ENCODE results near the gene COA8. TPM values are rescaled to one million over a fixed set of nuclear protein-coding genes. Genes with fewer than 3 reads are reported as not detected.

The COA8 gene
- total and polyA plus RNA-seq, 7 experiments from 2014 or later: 13.6 to 51.3 (median 25.5) TPM

DNA sequence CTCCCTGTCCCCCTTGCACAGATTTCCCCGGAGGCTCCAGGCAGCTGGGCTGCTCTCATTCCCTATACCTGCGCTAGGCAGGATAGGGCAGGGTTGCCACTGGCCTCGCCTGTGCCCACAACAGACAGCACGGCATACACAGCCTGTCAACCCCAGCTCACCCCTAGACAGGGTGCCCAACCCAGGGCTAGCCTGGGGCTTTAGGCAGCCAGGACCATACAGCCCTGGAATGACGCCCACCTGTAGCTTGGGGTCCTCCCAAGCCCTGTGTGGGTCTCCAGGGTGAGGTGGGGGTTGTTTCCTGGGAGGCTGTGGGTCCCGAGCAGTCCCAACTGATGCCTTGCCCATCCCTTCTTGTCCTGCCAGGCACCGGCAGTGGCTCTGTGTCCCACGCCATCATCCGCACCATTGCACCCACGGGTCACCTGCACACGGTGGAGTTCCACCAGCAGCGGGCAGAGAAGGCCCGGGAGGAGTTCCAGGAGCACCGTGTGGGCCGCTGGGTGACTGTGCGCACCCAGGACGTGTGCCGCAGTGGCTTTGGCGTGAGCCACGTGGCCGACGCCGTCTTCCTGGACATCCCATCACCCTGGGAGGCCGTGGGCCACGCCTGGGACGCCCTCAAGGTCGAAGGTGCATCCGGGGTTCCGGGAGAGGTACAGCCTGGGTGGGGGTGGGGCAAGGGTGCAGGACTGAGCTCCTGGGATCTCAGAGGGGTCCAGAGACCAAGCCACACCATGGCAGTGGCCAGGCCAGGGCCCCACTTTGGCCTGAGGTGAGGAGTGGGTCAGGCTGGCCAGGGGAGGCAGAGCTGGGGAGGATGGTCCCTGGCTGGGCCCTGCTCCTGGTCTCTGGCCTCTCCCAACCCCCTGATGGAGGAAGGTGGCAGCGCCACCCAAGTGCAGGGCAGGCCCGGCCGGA is 30.3 kb upstream of the COA8 start:
- H3K27me3 Mint-ChIP-seq: no peaks in the 10 kb centered on the region
- H3K4me3 Mint-ChIP-seq: peak overlapping the region in 2 of 10 donors; percentile 6 to 41

DNA sequence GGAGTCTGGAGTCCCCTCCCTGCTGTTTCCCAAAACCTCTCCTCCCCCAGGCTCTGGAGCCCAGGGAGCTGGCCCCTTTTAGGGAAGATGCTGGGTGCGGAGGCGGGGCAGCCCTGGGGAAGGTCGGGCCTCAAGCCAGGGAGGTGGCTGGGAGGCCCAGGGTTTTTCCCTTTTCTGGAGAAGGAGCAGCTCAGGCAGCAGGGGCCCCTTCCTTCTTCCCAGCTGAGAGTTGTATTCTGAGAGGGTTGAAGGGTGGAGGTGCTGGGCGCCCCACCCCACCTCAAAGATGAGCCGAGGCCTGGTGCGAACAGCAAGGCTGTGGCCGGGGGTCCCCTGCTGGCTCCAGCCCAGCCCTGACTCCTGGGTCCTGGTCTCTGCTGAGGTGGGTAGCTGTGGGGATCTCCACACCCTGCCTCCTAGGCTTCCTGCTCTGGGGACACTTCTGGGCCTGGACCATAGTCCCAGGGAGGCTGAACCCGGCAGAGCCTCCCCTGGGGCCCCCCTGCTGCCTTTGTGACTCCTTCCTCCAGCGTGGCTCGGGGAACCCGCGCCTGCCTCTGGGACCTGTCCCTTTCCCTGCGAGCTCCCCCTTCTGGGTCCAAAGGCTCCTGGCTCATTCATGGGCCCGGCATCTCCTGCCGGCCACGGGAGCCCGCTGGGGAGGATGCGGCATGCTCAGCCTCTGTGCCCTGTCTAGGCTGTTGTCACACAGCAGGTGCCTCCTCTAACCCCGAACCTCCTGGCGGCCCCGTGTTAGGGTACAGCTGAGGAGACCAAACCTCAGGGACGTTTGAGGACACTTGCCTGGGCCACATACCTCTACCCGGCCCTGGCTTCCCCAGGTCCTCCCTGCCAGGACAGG is 29.4 kb upstream of the COA8 start:
- Histone ChIP-seq H3K4me1 (ENCODE audit: control insufficient read depth in 2 of 2, insufficient read depth in 2 of 2, low read length in 2 of 2) (peaks cover 14 to 15% of the 10 kb centered on the region in 2 donors), H3K27me3 (ENCODE audit: control insufficient read depth in 2 of 2, insufficient read depth in 2 of 2, low read length in 2 of 2) (no peaks in the 10 kb centered on the region), H3K9me3 (ENCODE audit: control insufficient read depth in 2 of 3, low read length in 3 of 3) (no peaks in the 10 kb centered on the region), H3K4me3 (ENCODE audit: low read length) (no peak overlapping the region), H3K36me3 (ENCODE audit: control insufficient read depth in 2 of 3, insufficient read depth in 3 of 3, low read length in 3 of 3) (peaks cover 0 to 52% (median 0%) of the 10 kb centered on the region in 3 experiments), H3K27ac (ENCODE audit: low read depth, low read length) (no peak overlapping the region)
- DNase-seq: no peak
- Mint-ChIP-seq H3K27ac (no peak overlapping the region), H3K9me3 (peaks cover 0 to 2% (median 0%) of the 10 kb centered on the region in 11 donors), H3K4me1 (peaks cover 18 to 26% (median 22%) of the 10 kb centered on the region in 7 donors), H3K36me3 (no peaks in the 10 kb centered on the region), H3K4me3 (no peak overlapping the region), H3K27me3 (no peaks in the 10 kb centered on the region)
- intact Hi-C loops (cut with micrococcal nuclease): no loop called here
- no peak for ATAC-seq
- ChIA-PET CTCF (interaction anchor here (1.3 kb wide), 1 partner anchor 12 kb away, joined by 4 read pairs; no protein-coding TSS in a partner anchor), POLR2A (interaction anchor here (0.6 kb wide), 1 partner anchor 10 kb away, joined by 3 read pairs; no protein-coding TSS in a partner anchor)

More for the DNA sequence above, 30.3 kb upstream of the COA8 start:
- Histone ChIP-seq H3K4me1 (ENCODE audit: control insufficient read depth in 2 of 2, insufficient read depth in 2 of 2, low read length in 2 of 2) (peaks cover 19 to 21% of the 10 kb centered on the region in 2 donors), H3K36me3 (ENCODE audit: control insufficient read depth in 2 of 3, insufficient read depth in 3 of 3, low read length in 3 of 3) (peaks cover 0 to 52% (median 0%) of the 10 kb centered on the region in 3 experiments), H3K27me3 (ENCODE audit: control insufficient read depth in 2 of 2, insufficient read depth in 2 of 2, low read length in 2 of 2) (no peaks in the 10 kb centered on the region), H3K9me3 (ENCODE audit: control insufficient read depth in 2 of 3, low read length in 3 of 3) (no peaks in the 10 kb centered on the region), H3K4me3 (ENCODE audit: low read length) (no peak overlapping the region), H3K27ac (ENCODE audit: low read depth, low read length) (no peak overlapping the region)
- DNase-seq (no peak), ATAC-seq (no peak)
- ChIA-PET POLR2A (interaction anchor here (0.6 kb wide), 1 partner anchor 378 kb away, joined by 3 read pairs; no protein-coding TSS in a partner anchor), CTCF (interaction anchor here (1.3 kb wide), 1 partner anchor 11 kb away, joined by 4 read pairs; no protein-coding TSS in a partner anchor)
- Mint-ChIP-seq H3K9me3 (peaks cover 0 to 2% (median 0%) of the 10 kb centered on the region in 11 donors), H3K36me3 (no peaks in the 10 kb centered on the region), H3K4me1 (peaks cover 24 to 30% (median 28%) of the 10 kb centered on the region in 7 donors), H3K27ac (peak overlapping the region in 1 of 9 donors; percentile 28)
- intact Hi-C loops (cut with micrococcal nuclease): no loop called here

DNA sequence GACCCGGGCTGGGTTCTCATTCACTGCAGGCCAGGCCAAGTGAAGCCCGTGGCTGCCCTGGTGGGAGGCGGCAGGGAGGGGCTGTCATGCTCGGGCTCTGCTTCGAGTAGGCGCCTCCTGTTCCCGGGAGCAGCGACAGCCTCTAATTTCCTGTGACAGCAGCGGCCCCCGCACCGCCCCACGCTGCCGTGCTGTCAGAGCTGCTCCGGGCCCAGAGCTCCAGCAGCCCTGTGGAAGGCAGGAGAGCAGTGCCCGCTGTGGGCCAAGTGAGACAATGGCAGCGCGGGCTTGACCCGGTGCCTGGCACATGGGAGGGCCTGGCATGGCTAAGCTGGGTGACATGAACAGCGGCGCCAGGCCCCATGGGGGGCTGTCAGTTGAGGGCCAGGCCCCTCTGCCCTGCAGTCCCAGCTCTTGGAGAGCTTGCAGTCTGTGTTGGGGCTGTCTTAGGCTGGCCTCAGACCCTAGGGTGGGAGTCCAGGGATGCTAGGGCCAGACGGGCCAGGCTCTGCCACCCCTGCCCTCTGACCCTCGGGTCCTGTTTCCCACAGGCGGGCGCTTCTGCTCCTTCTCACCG is 28.7 kb upstream of the COA8 start:
- Mint-ChIP-seq H3K9me3 (peaks cover 0 to 2% (median 0%) of the 10 kb centered on the region in 11 donors), H3K36me3 (no peaks in the 10 kb centered on the region), H3K4me3 (no peak overlapping the region), H3K27ac (no peak overlapping the region), H3K27me3 (no peaks in the 10 kb centered on the region), H3K4me1 (peaks cover 15 to 23% (median 18%) of the 10 kb centered on the region in 7 donors)
- Histone ChIP-seq H3K27ac (ENCODE audit: low read depth, low read length) (no peak overlapping the region), H3K4me1 (ENCODE audit: control insufficient read depth in 2 of 2, insufficient read depth in 2 of 2, low read length in 2 of 2) (peaks cover 10 to 11% of the 10 kb centered on the region in 2 donors), H3K4me3 (ENCODE audit: low read length) (no peak overlapping the region), H3K36me3 (ENCODE audit: control insufficient read depth in 2 of 3, insufficient read depth in 3 of 3, low read length in 3 of 3) (peaks cover 0 to 52% (median 0%) of the 10 kb centered on the region in 3 experiments), H3K9me3 (ENCODE audit: control insufficient read depth in 2 of 3, low read length in 3 of 3) (no peaks in the 10 kb centered on the region), H3K27me3 (ENCODE audit: control insufficient read depth in 2 of 2, insufficient read depth in 2 of 2, low read length in 2 of 2) (no peaks in the 10 kb centered on the region)
- intact Hi-C loops (cut with micrococcal nuclease): no loop called here
- POLR2A ChIA-PET: interaction anchor here (0.6 kb wide), 1 partner anchor 10 kb away, joined by 3 read pairs; no protein-coding TSS in a partner anchor
- DNase-seq: no peak
- no peak for ATAC-seq
- CTCF ChIA-PET: interaction anchor here (1.3 kb wide), 1 partner anchor 13 kb away, joined by 4 read pairs; no protein-coding TSS in a partner anchor

DNA sequence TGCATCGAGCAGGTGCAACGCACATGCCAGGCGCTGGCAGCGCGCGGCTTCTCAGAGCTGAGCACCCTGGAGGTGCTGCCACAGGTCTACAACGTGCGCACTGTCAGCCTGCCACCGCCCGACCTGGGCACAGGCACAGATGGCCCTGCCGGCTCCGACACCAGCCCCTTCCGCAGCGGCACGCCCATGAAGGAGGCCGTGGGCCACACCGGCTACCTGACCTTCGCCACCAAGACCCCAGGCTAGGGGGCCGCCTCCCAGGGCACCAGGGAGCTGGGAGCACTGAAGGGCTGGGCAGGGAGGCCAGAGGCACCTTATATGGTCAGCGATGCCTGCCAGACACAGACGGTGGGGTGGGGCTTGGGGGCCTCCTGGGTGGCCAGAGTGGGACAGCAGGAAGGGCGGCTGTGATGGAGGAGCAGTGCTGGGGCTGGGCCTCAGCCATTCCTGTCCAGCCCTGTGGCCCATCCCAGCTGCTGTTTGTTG is 28.1 kb upstream of the COA8 start:
- Mint-ChIP-seq H3K27ac (no peak overlapping the region), H3K36me3 (no peaks in the 10 kb centered on the region), H3K4me3 (no peak overlapping the region), H3K4me1 (peaks cover 11 to 21% (median 14%) of the 10 kb centered on the region in 7 donors), H3K27me3 (peaks cover 0 to 3% (median 0%) of the 10 kb centered on the region in 5 donors), H3K9me3 (no peaks in the 10 kb centered on the region)
- POLR2A ChIA-PET: no interaction called here
- no peak overlapping the region for H3K27ac ChIP-seq (ENCODE audit: low read depth, low read length)
- H3K36me3 ChIP-seq (ENCODE audit: control insufficient read depth in 2 of 3, insufficient read depth in 3 of 3, low read length in 3 of 3): peaks cover 0 to 52% (median 0%) of the 10 kb centered on the region in 3 experiments
- DNase-seq (no peak), ATAC-seq (no peak)
- no peaks in the 10 kb centered on the region for H3K27me3 ChIP-seq (ENCODE audit: control insufficient read depth in 2 of 2, insufficient read depth in 2 of 2, low read length in 2 of 2)
- intact Hi-C loops (cut with micrococcal nuclease): no loop called here
- CTCF ChIA-PET: no interaction called here
- H3K4me3 ChIP-seq (ENCODE audit: low read length): no peak overlapping the region
- no peaks in the 10 kb centered on the region for H3K9me3 ChIP-seq (ENCODE audit: control insufficient read depth in 2 of 3, low read length in 3 of 3)
- peaks cover 7% of the 10 kb centered on the region in 2 donors for H3K4me1 ChIP-seq (ENCODE audit: control insufficient read depth in 2 of 2, insufficient read depth in 2 of 2, low read length in 2 of 2)

DNA sequence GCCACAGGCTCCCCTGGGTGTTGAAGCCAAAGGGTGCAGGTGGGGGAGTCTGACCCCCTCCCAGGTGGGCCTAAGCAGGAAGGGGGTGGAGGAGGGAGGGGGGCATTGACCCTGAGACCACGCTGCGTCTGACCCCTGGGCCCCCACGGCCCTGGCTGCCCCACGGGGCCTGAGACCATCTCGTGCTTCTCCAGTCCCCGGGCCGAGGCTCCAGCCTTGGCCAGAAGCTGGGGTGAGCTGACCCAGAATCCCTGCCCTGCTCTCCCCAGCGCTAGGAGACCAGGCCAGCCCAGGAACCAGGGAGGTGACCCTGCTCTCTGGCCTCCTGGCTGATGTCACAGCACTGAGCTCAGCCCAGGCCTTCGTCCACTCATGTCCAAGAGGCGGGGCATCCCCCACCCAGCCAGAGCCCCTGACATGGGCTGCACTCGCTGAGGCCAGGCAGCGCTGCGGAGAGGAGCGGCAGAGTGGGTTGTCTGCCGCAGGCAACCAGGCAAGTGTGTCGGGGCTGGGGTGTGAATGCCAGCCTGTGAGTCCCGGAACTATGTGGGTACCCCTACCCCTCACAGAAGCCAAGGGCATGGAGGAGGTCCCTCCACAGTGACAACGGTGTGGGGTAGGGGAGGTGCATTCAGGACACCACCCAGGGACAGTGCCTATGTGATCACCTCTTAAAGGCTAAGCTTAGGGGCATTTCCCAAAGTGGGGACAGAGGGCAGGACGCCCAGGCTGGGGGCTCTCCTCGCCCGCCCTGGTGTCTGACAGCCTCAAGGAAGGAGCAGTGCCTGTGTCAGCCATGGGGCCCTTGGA is 27.5 kb upstream of the COA8 start:
- Histone ChIP-seq H3K4me3 (ENCODE audit: low read length) (no peak overlapping the region), H3K27me3 (ENCODE audit: control insufficient read depth in 2 of 2, insufficient read depth in 2 of 2, low read length in 2 of 2) (no peaks in the 10 kb centered on the region), H3K36me3 (ENCODE audit: control insufficient read depth in 2 of 3, insufficient read depth in 3 of 3, low read length in 3 of 3) (peaks cover 0 to 52% (median 0%) of the 10 kb centered on the region in 3 experiments), H3K9me3 (ENCODE audit: control insufficient read depth in 2 of 3, low read length in 3 of 3) (no peaks in the 10 kb centered on the region), H3K4me1 (ENCODE audit: control insufficient read depth in 2 of 2, insufficient read depth in 2 of 2, low read length in 2 of 2) (peaks cover under 1% of the 10 kb centered on the region in 2 donors), H3K27ac (ENCODE audit: low read depth, low read length) (no peak overlapping the region)
- ChIA-PET POLR2A (no interaction called here), CTCF (no interaction called here)
- Mint-ChIP-seq H3K4me3 (no peak overlapping the region), H3K4me1 (peaks cover 5 to 15% (median 8%) of the 10 kb centered on the region in 7 donors), H3K27ac (peak overlapping the region in 1 of 9 donors; percentile 33), H3K9me3 (no peaks in the 10 kb centered on the region), H3K27me3 (peaks cover 0 to 3% (median 0%) of the 10 kb centered on the region in 5 donors), H3K36me3 (no peaks in the 10 kb centered on the region)
- ATAC-seq (no peak), DNase-seq (no peak)
- intact Hi-C loops (cut with micrococcal nuclease): no loop called here
